SK-N-MC (cell line): ENCODE measurements around the gene DBP.

Source experiments
- EZH2 ChIP-seq: fragments of 200-600 bp; sonication (generic); IDR thresholded peaks from one replicate; pipeline ENCODE4 v1.6.1; 2017; ENCODE audit warnings: antibody characterized with exemption
- POLR2AphosphoS5 ChIP-seq: IDR thresholded peaks from 2 replicates; pipeline ENCODE4 v1.6.1; 2012; ENCODE audit warnings: mild to moderate bottlenecking, low read depth, low read length, borderline replicate concordance

- TF ChIP-seq EZH2 = no peak
- TF ChIP-seq POLR2AphosphoS5 = no peak
Measured at GRCh38 chr19:48596237-48596636, 40.9 kb downstream of the DBP start.
